SK-N-SH (cell line): ENCODE results near the gene TCTN1.

Experiments used
- CTCF ChIP-seq: fragments of 200-600 bp; sonication (generic); IDR thresholded peaks from 2 replicates; pipeline ENCODE4 v1.6.1; 2017; ENCODE audit warnings: antibody characterized with exemption, mild to moderate bottlenecking, moderate library complexity
- EP300 ChIP-seq, 2 experiments: IDR thresholded peaks; 2 replicates each; pipeline versions ENCODE4 v1.4.0 to v1.6.1; 2012; ENCODE audit warnings: borderline replicate concordance in 1 of 2, low read depth in 1 of 2, low read length in 1 of 2
- GABPA ChIP-seq: IDR thresholded peaks from 2 replicates; pipeline ENCODE4 v1.4.0; 2012; ENCODE audit warnings: low read depth, mild to moderate bottlenecking
- MAX ChIP-seq: IDR thresholded peaks from 2 replicates; pipeline ENCODE4 v1.4.0; 2012; ENCODE audit warnings: low read depth
- RAD21 ChIP-seq: IDR thresholded peaks from 2 replicates; pipeline ENCODE4 v1.6.1; 2012; ENCODE audit warnings: mild to moderate bottlenecking, low read length
- USF2 ChIP-seq: fragments of 150-350 bp; IDR thresholded peaks from 2 replicates; pipeline ENCODE4 v1.6.1; 2017; ENCODE audit warnings: antibody characterized with exemption, low read length, low read depth, borderline replicate concordance

GRCh38 chr12:110616471-110617115 lies 2.7 kb downstream of the TCTN1 start:
- no peak for TF ChIP-seq GABPA
- no peak for TF ChIP-seq MAX
- TF ChIP-seq CTCF: no peak
- no peak for TF ChIP-seq EP300 (IDR thresholded peaks at IDR 0.05; ENCODE audit: borderline replicate concordance in 1 of 2, low read depth in 1 of 2, low read length in 1 of 2)
- no peak for TF ChIP-seq USF2
- TF ChIP-seq RAD21: no peak
